Hematopoietic multipotent progenitor cell (in vitro differentiated cells): Measurements from ENCODE around the gene DPP10. TPM values are rescaled to one million over a fixed set of nuclear protein-coding genes. Genes with fewer than 3 reads are reported as not detected.

Source experiments
- DNase-seq, 3 donors: peaks; one replicate each; pipeline ENCODE4 v3.0.0-alpha.2; 2011 to 2015; ENCODE audit warnings: low read depth in 2 of 3, low spot score in 2 of 3
- total RNA-seq: library from RNA; depleted of rRNA; stranded (reverse); fragments of >200 nt; gene quantifications from one replicate; pipeline ENCODE4 v1.2.3, GENCODE V29; 2012

DPP10 gene
- total RNA-seq, 1 donor: 1.9 TPM

DNA sequence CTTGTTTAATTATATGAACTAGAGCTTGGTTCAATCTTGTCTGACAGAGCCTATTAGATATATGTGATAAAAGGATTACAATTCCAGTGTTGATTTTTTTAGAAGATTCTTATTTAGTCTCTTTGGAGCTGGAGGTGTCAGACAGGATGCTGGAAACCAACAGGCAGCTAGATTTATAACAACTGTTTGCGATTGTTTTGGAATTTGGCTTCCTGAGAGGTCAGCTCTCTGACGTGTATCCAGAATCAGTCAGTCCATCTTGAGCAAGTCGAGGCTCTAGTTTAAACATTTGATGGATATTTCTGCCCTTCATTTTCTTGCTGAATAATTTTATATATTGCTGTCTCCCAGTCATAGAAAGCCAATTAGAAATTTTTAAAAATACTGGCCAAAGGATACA, 1062.9 kb downstream of the DPP10 start:
- no peak for DNase-seq

DNA sequence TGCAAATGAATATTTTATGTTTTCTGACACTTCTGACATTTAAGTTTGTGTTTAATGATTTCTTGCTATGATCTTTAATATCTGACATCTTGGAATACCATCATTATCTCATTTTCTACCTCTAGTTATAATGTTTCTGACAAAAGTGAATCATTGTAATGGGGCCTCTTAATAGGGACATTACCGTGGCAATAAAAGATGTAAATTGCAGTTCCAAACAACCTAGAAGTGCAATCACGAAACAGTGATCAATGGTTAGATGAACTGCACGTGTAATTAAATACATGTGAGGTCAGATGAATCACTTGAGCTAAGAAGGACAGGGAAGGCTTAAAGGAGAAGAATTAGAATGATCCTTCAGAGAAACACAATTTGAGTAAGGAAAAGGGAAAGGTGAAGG, 1078.3 kb downstream of the DPP10 start:
- no peak for DNase-seq

DNA sequence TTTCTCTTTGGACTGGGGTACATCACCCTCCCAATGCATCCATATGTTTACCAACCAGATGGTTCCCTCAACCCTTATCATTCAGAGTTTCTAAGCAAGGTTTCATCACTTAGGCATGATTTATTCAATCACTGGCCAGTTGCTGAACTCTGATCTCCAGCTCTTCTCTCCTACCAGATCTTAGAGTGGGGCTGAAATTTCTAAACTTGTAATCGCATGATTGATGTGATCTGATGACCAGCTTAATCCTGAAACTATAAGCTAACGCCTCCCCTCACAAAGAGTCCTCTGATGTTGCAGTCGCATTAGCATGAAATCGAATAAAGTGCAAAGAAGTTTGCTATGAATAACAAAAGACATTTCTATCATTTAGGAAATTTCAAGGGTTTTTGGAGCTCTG, 1082.0 kb downstream of the DPP10 start:
- no peak for DNase-seq

DNA sequence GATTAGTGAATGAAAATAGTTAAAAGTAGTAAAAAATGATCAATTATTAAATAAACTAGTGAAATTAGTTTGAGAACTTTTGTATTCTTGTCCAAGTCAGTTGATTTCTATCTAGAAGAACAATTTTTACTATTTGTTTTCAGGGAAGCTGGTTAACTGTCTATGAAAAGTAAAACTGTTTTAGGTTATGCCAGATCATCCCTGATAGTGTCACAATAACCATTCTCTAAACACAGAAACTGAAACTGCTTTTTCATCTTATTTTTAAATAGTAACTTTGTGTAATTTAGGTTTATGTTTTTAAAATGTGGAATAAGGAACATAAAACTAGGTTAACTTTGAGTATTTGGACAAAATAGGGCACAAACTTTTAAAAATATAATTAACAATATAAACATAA, 1087.2 kb downstream of the DPP10 start:
- DNase-seq: no peak

DNA sequence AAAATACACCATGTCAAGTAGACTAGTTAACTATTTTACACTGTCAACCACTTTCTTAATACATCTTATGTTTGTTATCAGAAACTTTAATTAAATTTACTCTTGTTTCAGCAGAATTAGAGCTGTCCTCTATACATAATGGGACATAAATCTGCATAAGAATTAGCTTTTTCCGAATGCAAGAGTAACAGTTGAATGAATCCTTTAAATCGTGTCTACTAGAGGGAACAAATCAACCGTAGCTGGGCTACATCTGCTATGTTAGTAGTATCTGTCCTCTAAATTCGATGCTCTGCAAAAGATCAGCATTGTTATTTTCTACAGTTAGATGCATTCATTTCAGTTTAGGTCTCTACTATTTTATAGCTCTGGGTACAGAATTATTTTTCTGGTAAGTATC, 1090.6 kb downstream of the DPP10 start:
- DNase-seq: no peak

DNA sequence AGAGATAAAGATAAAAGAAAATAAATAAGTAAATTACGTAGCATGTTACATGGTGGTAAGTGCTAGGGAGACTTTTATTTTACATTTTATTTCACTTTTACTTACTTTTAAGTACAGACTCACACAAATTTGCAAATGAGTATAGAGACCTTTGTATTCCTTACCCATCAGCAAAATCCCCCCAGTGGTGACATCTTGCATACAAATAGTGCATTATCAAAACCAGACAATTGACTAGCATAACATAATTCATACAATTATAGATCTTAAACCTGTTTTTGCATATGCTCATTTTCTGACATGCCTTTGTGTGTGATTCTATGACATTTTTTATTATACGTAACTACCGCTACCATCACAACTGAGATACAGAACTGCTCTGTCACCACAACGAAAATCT, 1099.4 kb downstream of the DPP10 start:
- DNase-seq: no peak

DNA sequence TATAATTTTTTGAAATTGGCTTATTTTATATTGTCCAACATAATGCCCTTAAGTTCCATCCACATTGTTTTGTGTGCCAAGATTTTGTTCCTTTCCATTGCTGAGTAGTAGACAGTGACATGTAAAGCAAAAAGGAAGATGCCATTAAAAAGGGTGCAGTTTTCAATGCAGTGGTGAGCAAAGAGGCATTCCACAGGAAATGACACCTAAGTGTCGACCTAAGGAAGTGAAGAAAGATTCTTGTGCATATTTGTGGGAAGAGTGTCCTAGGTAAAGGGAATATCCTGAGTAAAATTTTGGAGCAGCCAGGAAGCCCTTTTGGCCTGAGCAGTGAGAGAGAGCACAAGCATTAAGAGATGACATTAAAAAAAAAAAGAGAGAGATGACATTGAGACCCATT, 1099.9 kb downstream of the DPP10 start:
- DNase-seq: no peak

DNA sequence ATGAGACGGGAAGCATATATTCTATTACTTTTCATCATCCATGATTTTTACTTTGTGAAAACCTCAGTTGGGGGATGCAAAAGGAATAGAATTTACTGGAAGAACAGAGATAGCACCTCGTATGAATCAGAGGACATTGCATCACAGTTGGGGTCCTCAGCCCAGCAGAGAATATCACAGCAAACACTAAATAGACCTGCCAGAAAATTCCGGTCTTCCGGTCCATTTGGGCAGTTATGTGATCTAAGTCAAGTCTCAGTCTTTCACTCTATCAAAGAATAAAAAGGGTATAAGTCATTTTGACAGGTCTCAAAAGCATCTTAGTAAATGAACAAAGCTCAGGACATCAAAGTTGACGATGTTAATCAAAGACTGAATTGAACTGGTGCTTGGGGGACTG, 1100.6 kb downstream of the DPP10 start:
- DNase-seq: no peak

DNA sequence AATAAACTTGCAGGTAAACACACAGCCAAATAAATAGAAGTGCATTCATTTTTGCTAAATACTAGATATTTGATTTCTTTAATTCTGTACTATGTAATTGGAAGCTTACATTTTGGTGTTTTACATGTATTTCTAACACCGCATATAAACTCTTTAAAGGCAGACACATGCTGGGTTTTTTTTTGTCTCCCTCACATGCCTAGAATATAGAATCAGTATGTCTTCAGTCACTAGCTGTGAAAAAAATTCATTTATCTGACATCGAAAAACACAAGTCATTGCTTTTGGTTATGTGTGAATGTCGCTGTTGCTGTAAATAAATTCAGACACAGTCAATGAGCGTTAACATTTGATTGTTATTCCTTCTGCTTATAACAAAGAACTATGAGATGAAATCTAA, 1101.0 kb downstream of the DPP10 start:
- no peak for DNase-seq

DNA sequence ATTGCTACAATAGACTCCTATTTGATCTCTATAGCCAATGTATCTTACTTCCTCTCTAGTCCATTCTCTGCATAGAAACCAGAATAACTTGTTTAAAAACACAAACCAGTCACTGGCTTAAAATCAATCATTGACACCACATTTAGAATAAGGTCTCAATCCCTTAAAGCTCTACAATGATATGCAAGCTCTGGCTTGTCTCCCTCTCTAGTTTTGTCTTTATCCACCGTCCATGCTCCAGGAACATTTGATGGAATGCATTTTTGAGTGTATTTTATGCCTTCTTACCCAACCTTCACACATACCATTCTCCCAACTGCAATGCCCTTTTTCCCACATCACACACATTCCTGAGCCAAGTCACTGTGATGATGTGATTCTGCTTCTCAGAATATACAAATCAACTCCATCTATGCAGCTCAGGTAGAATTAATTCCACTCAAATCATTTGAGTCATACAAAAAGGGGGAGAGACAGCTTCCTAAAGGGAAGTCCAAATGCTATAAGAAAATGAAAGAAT, 1107.2 kb downstream of the DPP10 start:
- DNase-seq: no peak

DNA sequence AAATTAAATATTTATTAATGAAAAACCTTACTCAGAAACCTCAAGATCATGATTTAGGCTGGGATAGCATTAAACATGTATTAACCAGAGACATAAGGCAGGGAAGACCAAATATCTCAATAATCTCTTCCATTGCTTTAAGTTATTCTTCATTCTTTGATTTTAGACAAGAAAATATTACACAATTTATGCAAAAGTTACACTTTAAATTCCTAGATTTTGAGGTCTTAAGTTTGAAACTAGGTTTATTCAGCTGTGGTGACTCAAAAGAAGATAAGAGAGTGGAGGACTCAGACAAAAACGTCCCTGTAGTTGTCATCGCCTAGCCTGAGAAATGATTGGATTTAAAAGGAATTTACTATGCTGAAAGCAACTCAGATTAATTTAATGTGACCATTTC, 1110.3 kb downstream of the DPP10 start:
- DNase-seq: no peak

DNA sequence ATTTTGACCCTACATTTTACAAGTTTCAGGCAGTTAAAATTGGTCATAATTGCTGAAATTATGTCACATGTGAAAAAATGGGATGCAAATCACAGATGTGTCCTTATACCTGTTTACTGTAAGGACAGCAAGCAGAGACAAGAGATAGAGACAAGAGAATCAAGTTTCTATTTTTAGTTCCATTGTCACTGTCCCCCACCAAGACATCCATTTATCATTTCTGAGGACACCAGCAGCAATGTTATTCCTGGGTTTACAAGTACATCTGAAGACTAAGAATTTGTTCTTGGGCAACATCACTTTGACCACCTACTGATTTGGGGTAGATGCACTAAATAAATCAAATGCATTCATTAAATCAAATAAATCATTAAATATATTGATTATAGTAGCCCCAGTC, 1111.7 kb downstream of the DPP10 start:
- no peak for DNase-seq

DNA sequence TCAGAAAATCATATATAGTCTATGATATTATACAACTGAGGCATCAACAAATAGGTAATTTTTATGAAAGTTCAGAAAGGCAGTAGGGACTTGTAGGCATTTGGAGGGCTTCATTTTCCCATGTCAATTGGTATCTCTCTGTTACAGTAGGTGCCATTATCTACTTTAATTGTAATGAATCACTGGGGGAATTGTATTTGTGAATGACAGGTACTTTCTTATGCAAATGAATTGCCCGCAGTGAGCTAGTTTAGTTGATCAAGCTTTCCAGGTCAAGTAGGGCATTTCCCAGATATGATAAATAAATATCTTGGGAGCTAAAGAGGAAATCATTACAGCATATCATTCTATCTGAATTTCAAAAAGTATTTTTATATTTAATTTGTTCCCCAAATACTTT, 1116.3 kb downstream of the DPP10 start:
- no peak for DNase-seq

DNA sequence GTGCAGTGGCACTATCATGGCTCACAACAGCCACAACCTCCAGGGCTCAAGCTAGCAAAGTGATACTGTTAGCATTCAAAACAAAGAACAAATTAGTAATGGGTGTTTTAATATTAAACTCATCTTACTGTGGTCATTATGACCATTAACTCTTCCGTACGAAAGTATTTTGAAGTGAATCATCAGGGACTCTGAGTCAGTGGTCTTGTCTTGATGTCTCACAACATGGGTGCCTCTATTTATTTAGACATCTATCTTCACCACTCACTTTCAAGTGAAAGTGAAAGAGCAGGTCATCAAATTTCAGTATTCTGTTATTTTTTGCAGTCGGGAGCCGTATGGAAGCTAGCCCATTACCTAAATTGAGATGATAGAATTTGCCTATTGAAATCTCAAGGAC, 1118.2 kb downstream of the DPP10 start:
- no peak for DNase-seq

DNA sequence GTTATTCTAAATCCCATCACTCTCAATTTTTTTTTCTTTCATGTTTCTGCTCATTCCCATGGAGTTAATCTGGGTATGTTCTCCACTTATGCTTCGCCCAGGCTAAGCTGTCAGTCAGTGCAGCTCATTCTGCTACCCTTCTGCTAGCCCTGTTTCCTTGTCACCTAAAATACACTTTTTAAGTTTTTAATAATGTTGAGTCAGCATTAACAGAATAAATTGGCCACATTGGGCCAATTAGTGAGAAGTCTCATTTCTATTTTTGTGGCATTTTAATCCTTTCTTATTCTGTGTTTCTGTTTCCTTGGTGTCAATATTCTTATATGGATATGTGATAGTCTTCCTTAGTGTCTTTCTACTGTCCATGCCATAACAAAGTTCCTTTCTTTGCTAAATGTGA, 1126.2 kb downstream of the DPP10 start:
- no peak for DNase-seq

DNA sequence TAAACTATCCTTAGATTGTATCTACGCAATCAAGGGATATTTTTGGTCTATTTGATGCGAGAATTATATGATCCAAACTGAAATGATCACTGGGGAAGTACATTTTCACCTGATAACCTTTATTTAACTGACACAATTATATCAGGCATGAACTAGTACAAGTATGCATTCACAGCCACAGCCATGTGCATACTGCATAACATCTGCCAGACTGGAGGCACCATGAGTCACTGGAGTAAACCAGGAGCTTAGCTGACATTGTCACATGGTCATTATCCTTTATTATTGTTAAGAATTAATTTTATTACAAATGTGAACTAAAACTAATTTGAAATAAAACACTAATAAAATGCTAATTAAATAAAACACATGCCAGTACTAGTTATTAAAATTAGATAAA, 1127.1 kb downstream of the DPP10 start:
- no peak for DNase-seq

DNA sequence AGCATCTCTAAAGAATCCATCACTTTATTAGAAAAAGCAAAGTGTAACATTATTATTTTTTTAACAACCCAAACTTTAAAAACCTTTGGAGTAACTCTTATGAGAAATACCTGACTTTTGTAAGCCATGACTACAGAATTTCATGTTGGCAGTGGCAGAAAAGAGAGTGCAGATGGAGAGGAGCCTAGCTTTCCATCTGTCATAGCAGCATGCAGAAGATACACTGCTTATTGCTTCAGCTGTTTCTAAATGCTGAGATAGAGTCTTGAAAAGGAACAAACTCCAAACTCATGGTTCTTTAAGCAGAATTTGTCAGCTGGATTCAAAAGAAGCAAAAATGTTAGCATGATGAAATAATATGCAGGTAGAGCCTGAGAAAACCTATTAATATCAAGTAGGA, 1130.3 kb downstream of the DPP10 start:
- no peak for DNase-seq

DNA sequence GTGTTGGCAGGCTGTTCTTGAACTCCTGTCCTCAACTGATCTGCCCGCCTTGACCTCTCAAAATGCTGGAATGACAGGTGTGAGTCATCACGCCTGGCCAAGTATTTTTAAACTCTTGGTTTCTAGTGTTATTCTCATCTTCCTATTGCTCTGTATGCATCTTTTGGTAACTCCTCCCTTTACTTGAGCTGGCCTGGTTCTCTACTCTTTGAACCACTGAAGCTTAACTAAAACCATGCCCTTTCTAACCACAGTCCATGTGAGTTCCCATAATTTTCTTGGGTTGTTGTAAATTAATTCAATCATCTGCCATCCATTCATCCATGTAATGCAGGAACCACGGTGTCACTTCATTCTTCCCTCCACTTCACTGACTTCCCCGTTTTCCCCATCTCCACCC, 1131.3 kb downstream of the DPP10 start:
- no peak for DNase-seq

DNA sequence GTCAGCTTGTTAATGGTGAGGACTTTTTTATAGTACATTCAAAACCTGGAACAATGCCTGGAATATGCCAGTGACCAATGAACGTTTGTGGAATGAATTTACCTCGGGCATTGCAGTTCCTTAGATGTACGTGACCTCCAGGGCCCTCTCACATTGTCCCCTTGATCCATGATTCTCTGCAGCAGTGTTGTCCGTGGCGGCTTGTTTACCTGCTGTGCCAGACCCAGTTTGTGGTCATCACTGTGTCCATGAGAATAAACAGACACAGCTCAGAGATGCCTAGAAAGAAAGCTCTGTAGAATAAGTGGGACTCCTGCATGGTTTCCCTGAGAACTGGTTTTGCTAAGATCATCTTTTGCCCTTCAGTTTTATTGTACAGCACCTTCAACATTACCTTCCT, 1132.2 kb downstream of the DPP10 start:
- no peak for DNase-seq

DNA sequence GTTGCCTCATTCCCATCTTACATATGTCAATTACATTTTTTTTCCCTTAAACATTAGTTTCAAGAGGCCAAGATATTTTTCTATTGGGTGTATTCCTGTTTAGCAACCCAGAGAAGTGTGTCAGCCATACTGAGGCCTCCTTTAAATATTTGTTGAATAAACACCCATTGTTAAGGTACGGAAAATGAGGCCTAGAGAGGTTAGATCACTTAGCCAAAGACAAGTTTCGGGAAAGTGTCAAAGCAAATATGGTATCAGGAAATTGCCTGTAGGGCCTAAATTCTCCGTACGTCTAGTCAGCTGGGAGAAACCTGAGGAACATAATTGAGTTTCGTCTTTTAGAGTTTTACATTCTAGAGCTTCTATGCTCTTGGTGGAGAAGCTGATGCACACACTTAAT, 1138.3 kb downstream of the DPP10 start:
- DNase-seq: no peak

DNA sequence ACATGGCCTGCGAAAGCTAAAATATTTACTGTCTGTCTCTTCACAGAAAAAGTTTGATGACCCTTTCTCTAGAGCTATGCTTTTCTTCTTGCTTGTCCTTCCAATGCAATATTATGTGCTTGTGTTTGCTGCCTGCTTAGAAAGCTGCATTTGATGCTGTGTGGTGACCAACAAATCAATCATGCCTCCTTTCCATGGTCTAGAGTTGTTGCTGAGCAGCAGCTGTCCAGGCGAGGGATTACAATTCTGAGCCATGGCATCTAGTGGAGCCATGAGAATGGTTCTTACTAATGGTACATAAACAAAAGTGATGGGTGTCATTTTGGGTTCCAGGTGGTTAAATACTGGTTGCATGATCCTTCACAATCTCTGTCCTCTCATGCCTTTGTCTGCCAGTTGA, 1142.1 kb downstream of the DPP10 start:
- DNase-seq: no peak

DNA sequence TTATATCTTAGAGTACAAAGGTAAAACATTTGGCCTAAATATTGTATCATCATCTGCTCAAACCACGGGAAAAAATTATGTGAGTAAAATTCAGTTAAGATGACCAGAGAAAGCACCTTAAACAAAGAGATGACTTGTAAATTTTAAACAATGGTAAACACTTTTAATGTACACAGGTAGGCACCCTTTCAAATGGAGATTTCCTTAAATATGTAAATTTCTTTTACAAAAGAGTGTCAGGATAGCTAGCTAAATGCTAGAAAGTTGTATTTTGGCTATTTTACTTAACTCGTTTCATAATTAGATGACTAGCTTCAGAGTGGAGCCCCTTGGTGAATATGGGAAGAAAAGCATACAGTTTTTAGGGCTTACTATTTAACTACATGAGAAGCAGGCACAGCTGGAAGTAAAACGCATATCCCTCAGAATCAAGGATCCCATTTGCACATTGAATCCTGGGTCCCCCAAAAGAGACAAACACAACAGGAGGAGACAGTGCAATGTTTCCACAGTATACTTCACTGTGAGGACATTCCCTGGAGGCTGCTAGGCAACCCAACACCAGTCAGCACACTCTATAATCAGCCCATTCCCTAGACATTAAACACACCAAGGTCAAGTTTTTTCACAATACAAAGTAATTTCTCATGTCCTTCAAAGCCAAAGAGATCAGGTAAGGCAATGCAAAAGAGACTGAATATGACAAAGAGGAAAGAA, 1154.4 kb downstream of the DPP10 start:
- DNase-seq: no peak

DNA sequence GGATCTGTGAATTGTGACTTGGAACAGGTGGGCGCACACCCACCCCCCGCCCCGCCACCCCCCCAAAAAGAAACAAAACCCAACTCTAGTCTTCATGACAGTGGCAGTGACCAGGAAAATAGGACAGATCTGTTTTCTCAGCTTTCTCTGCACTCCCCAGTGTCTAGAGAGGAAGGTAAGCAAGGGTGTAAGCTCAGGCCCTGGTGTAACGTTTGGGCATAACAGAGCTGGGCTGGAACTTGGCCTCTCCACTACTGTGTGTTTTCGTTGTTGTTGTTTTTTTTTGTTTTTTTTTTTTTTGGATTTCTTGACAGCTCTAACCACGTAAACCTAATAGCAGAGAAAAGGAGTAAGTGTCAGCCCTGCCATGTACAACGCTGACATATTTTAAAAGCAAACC, 1160.8 kb downstream of the DPP10 start:
- DNase-seq: no peak
